HL-60 (cell line): ENCODE measurements around the gene MXD3.

Source experiments
- CTCF ChIP-seq: IDR thresholded peaks from one replicate; pipeline ENCODE4 v1.5.1; 2011; ENCODE audit warnings: low read length, control low read depth, inconsistent platforms; ENCODE audit not compliant: insufficient read depth
- GABPA ChIP-seq: IDR thresholded peaks from 2 replicates; pipeline ENCODE4 v1.6.1; 2012; ENCODE audit warnings: low read depth
- POLR2AphosphoS5 ChIP-seq: IDR thresholded peaks from 2 replicates; pipeline ENCODE4 v1.6.1; 2012; ENCODE audit warnings: low read depth
- SPI1 ChIP-seq: IDR thresholded peaks from 2 replicates; pipeline ENCODE4 v1.6.1; 2012; ENCODE audit warnings: low read depth, mild to moderate bottlenecking, borderline replicate concordance
- TF ChIP-seq, protein P1 (sequence below): IDR thresholded peaks from 2 replicates; pipeline ENCODE4 v1.6.1; 2012; ENCODE audit warnings: low read depth; ENCODE audit not compliant: insufficient replicate concordance

DNA sequence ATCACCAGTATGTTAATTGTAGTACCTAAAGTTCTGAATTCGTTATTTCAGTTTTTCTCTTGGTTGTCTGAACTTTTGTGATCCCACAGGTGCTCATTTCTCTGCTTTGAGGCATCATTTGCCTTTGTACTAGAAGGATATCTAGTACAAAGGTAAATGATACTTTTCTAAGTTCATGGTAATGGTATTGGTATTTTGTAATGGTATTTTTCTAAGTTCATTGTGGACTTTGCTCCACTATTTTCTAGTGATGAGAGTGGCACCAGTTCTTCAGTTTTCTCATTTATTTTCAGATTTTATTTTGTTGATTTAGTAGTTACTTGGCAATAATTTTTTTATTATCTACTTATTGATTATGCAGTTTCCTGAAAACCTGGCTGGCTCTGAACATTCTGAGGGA lies 50.2 kb downstream of the MXD3 start:
- no peak for TF ChIP-seq GABPA
- TF ChIP-seq, protein P1, sequence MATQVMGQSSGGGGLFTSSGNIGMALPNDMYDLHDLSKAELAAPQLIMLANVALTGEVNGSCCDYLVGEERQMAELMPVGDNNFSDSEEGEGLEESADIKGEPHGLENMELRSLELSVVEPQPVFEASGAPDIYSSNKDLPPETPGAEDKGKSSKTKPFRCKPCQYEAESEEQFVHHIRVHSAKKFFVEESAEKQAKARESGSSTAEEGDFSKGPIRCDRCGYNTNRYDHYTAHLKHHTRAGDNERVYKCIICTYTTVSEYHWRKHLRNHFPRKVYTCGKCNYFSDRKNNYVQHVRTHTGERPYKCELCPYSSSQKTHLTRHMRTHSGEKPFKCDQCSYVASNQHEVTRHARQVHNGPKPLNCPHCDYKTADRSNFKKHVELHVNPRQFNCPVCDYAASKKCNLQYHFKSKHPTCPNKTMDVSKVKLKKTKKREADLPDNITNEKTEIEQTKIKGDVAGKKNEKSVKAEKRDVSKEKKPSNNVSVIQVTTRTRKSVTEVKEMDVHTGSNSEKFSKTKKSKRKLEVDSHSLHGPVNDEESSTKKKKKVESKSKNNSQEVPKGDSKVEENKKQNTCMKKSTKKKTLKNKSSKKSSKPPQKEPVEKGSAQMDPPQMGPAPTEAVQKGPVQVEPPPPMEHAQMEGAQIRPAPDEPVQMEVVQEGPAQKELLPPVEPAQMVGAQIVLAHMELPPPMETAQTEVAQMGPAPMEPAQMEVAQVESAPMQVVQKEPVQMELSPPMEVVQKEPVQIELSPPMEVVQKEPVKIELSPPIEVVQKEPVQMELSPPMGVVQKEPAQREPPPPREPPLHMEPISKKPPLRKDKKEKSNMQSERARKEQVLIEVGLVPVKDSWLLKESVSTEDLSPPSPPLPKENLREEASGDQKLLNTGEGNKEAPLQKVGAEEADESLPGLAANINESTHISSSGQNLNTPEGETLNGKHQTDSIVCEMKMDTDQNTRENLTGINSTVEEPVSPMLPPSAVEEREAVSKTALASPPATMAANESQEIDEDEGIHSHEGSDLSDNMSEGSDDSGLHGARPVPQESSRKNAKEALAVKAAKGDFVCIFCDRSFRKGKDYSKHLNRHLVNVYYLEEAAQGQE, result no peak
- no peak for TF ChIP-seq POLR2AphosphoS5
- no peak for TF ChIP-seq CTCF
- no peak for TF ChIP-seq SPI1
